Measurements from ENCODE around the gene ATAD2B. TPM values are rescaled to one million over a fixed set of nuclear protein-coding genes. Genes with fewer than 3 reads are reported as not detected.

Gene ATAD2B
- total RNA-seq, 1 donor = 17.4 TPM

DNA sequence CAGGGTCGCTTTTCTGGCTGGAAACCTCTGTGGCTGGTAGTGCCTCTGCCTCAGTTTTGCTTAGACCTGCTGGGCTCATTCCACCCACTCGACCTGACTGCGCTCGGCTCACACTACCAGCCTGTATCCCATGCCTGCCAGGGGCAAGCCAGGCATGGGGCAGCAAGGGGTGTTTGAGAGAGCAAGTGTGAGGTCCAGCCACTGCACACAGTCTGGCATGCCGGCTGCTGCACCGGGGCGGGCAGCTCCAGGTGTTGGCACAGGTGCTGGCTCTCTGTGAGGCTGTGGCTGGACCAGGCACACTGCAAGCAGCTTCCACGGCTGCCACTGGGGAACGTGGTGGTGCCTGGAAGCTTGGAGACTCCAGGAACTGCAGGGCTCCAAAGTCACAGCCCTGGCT is 90.9 kb downstream of the ATAD2B start:
- H3K27ac ChIP-seq (ENCODE audit: low read depth, low read length) = no peak overlapping the region
- no peak for DNase-seq (ENCODE audit: insufficient read length, low spot score, missing footprints)
- no peaks in the 10 kb centered on the region for H3K4me1 ChIP-seq (ENCODE audit: insufficient read depth, low read length)
- no peaks in the 10 kb centered on the region for H3K27me3 ChIP-seq (ENCODE audit: insufficient read depth, low read length)
- no peak overlapping the region for H3K4me2 ChIP-seq (ENCODE audit: insufficient read depth, low read length)
- H3K9me3 ChIP-seq (ENCODE audit: low read depth, low read length) = no peaks in the 10 kb centered on the region
- no peak overlapping the region for H3K4me3 ChIP-seq (ENCODE audit: insufficient read depth, low read length)
- H4K20me1 ChIP-seq (ENCODE audit: insufficient read depth, low read length) = no peaks in the 10 kb centered on the region
- no peaks in the 10 kb centered on the region for H3K79me2 ChIP-seq (ENCODE audit: insufficient read depth, low read length)
- TF ChIP-seq CTCF (IDR thresholded peaks at IDR 0.05; ENCODE audit: extremely low read depth, low read depth, low read length) = no peak
- no peak overlapping the region for H2AFZ ChIP-seq (ENCODE audit: low read length)
- peaks cover 3% of the 10 kb centered on the region for H3K36me3 ChIP-seq (ENCODE audit: insufficient read depth, low read length)

- TF ChIP-seq CTCF (IDR thresholded peaks at IDR 0.05; ENCODE audit: extremely low read depth, low read depth, low read length) = no peak
- Histone ChIP-seq H2AFZ (ENCODE audit: low read length) (no peak overlapping the region), H4K20me1 (ENCODE audit: insufficient read depth, low read length) (no peaks in the 10 kb centered on the region), H3K9me3 (ENCODE audit: low read depth, low read length) (no peaks in the 10 kb centered on the region), H3K27me3 (ENCODE audit: insufficient read depth, low read length) (no peaks in the 10 kb centered on the region), H3K36me3 (ENCODE audit: insufficient read depth, low read length) (peaks cover 3% of the 10 kb centered on the region), H3K79me2 (ENCODE audit: insufficient read depth, low read length) (no peaks in the 10 kb centered on the region), H3K27ac (ENCODE audit: low read depth, low read length) (no peak overlapping the region), H3K4me3 (ENCODE audit: insufficient read depth, low read length) (no peak overlapping the region), H3K4me2 (ENCODE audit: insufficient read depth, low read length) (no peak overlapping the region), H3K4me1 (ENCODE audit: insufficient read depth, low read length) (no peaks in the 10 kb centered on the region)
- DNase-seq (ENCODE audit: insufficient read length, low spot score, missing footprints) = no peak
Observed at GRCh38 chr2:23835423-23835822, 91.5 kb downstream of the ATAD2B start.

DNA sequence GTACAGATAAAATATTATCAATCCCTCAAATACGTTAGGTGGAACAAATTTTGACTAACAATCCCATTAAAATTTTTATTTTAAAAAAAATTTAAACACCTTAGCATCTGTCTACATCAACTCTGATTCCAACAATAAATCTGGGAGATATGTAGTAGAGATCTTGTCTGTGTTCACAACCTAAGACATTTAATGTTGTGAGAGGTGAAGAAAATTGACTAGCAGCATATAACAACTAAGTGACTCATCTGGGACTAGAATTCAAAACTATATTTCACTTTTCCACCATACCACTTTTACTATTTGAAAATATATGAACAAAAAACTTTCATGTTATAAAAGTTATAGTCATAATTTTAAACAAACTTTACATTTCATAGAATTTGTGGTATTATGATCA is 97.9 kb downstream of the ATAD2B start:
- no peak for DNase-seq (ENCODE audit: insufficient read length, low spot score, missing footprints)

More for the DNA sequence above, 97.9 kb downstream of the ATAD2B start:
- H3K27me3 ChIP-seq (ENCODE audit: insufficient read depth, low read length) = no peaks in the 10 kb centered on the region
- H3K9me3 ChIP-seq (ENCODE audit: low read depth, low read length) = no peaks in the 10 kb centered on the region
- peaks cover 16% of the 10 kb centered on the region for H3K4me1 ChIP-seq (ENCODE audit: insufficient read depth, low read length)
- no peaks in the 10 kb centered on the region for H4K20me1 ChIP-seq (ENCODE audit: insufficient read depth, low read length)
- TF ChIP-seq CTCF (IDR thresholded peaks at IDR 0.05; ENCODE audit: extremely low read depth, low read depth, low read length) = no peak
- peaks cover 3% of the 10 kb centered on the region for H3K36me3 ChIP-seq (ENCODE audit: insufficient read depth, low read length)
- H3K4me3 ChIP-seq (ENCODE audit: insufficient read depth, low read length) = no peak overlapping the region
- H3K79me2 ChIP-seq (ENCODE audit: insufficient read depth, low read length) = no peaks in the 10 kb centered on the region
- no peak overlapping the region for H3K4me2 ChIP-seq (ENCODE audit: insufficient read depth, low read length)
- no peak overlapping the region for H2AFZ ChIP-seq (ENCODE audit: low read length)
- no peak overlapping the region for H3K27ac ChIP-seq (ENCODE audit: low read depth, low read length)

Data from osteoblast (primary cell).